ENCODE results near the gene PLEKHA6. TPM values are rescaled to one million over a fixed set of nuclear protein-coding genes. Genes with fewer than 3 reads are reported as not detected.

The PLEKHA6 gene
- total RNA-seq, 1 donor from 2014 or later: 4.4 TPM

DNA sequence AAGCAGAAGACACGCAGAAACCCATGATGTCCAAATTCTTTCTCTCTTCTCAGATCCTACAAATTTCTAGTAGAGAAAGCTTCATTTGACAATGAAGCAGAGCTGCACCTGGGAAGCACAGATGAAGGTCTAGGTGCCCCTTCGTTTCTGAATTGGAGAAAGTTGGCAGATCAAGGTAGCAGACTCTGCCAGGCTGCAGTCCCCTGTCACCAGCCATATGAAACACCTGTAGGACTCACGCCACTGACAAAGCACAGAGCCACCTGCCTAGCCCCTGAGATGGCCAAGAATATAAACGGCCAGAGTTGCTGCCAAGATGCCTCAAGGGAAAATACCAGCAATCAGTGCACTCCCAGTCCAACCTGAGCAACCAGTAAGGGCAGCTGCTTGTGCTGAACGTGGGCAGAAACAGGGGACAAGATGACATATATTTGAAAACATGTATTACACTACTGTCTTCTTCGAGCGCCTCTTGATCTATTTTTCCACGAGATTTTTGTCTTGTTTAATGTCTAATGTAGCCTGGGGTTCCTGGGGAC lies 20.6 kb upstream of the PLEKHA6 start:
- no peak for DNase-seq

DNA sequence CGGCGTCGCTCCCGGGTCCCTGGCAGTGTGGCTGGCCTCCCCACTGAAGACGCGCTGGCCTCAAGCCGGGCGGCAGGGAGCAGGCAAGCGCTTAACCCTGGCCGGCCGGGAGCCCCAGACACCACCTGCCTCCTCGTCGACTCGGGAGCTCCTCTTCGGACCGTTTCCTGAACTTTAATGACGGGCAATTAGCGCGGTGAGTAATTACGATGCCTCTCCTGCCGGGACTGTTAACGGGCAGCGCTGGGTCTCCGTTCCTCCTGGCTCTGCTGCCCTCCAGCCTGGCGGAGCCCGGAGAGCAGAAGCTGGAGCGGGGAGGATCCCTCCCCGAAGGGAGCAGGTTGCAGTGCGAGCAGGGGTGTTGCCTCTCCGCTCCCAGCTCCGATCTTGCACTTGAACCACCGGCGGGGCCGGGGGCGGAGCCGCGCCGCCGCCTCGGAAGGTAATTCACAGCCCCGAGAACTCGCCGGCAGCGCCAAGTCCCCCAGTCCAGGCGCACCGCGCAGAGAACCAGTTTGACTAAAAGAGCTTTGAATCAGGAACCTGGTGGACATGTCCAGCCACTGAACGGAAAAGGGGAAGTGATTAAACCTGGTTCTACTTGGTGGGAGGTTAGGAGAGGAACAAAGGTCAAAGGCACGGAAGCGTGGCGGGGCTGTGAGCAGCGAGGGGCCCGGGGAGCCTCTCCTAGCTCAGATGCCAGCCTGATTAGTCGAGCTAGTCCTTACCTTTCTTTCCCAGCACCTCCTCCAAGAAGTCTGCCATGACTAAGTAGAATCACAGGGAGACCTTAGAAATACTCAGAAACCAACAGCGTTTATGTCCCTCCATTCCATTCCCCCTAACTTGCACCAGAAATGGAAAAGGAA lies 18.3 kb upstream of the PLEKHA6 start:
- DNase-seq: no peak

DNA sequence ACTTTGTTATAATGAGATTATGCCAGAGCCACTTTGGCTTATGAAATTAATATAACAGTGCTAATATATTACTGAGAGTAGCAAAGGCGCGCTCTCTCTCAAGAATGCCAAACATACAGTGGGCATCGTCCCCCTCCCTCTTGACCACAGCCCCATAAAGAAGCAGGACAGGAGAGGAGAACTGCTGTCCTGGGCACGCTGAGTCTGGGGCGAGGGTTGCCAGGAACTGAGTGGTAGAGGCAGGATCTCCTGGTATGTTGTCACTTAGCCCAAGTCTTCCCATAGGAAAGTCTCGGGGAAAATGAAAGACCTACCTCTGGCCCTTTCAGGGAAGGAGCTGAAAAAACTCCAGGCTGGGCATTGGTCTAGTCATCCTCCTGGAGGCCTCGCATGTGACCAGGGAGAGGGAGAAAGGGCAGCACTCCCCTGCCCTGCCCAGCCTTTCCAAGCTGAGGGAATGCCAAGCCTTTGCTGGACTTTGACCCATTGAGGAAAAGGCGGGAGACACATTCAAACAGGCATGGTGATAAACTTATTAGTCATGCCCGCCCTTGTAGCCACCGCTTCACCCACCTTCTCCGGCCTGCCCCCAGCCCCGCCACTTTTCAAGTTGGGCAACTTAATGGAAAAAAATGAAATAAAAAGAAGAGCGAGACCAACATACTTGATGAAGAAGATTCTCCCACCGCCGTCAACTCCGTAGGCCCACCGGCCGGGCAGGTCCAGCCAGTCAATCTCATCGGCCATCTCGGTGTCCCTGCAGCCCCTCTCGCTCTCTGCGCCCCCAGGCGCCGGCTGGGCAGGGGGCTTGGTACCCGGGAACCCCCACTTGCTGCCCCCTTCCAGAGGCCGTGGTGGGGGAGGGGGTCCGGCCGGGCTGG lies 17.4 kb upstream of the PLEKHA6 start:
- no peak for DNase-seq

DNA sequence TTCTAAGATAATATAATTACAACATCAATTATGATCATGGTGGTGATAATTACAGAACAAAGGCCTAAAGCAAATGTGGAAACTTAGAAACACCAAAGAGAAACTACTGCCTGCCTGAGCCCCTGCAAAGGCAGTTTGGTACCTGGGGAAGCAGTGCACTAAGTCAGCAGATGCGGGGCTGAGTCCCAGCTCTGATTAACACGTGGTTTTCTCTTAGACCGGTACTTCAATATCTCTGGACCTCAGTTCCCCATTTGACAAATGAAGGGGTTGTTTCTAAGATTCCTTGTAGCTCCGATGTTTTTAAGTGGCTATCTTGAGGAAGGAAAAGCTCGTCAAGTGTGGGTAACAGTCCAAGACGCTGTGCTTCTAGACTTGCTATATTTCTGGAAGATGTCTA lies 16.7 kb upstream of the PLEKHA6 start:
- no peak for DNase-seq

DNA sequence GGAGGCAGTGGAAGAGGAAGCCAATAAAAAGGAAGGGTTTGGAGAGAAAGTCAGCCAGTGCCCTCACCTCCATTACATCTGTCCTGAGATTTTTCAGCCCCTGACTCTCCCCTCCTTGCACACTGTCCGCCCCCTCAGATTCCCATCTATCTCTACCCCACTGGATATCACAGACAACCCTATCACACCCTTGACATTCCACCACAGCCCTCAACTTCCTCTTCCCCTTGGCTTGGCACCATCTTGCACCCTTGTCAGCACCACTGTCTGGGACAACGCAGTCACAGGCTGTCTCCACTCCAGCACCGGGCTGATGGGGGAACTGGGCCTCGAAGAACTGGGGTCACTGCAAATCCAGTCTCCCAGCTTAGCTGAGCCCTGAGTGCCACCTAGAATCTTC lies 14.2 kb upstream of the PLEKHA6 start:
- DNase-seq: no peak

DNA sequence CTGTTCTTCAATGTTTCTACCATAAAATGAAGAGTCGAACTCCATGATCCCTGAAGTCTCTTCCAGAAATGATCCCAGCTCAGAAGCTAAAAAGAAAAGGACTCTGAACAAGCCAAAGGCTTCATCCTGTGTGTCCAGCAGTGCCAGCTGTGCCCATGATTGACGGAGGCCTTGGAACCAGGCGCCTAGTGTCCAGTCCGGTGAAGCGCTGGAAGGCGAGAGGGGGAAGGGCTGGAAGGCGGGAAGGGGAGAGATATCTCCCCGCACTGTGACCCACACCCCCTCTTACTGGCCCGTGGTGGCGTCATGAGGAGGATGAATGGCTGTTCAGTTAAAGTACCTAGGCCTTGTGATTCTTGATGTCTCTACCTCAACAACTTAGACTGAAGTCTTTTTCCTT lies 10.4 kb upstream of the PLEKHA6 start:
- DNase-seq: no peak

DNA sequence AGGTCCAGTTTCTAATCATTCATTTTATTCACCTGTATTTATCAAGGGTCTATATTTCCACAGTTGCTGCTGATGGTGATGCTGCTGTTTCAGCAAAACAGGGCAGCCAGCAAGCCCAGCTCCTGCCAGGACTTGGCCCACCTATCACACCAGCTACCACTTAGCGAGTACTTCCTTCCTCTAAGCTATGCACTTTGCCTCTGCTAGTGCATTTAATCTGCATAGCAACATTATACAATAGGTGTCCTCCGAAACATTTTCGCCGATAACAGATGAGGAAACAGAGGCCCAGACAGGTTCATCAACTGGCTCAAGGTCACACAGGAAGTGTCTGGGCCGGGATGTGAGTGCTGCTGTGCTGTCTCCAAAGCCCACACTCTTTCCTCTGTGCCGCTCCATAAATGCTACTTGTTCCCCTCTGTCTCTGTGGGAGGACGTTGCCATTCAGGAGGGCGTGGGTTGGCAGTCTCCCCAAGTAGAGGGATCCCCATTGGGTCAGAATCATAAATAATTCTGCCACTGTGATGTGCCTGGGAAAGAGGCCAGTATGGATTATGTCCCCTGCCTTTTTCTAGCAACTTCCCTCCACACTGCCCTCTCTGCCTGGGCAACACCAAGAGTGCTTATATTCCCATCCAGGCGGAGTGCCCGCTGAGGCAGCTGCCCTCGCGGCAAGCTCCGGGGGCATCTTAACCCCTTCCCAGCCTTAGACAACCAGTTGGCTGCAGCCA lies 9.4 kb upstream of the PLEKHA6 start:
- DNase-seq: no peak

DNA sequence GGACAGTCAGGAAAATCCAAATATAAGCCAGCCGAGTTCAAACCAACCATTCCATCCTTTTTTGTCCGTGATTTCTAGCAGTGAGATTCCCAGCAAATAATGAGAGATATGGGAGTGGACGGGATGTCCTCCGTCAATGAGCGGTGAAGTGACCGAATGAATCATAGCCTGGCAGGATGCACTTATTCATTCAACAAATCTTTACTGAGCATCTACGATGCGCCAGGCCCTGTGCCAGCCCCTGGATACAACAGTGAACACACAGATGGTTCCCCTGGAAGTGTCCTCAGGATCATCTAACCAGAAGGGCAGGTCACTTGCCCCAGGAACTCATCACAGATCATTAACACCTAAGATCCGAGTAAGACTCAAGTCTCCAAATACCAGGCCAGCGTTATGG lies 8.2 kb upstream of the PLEKHA6 start:
- DNase-seq: no peak

DNA sequence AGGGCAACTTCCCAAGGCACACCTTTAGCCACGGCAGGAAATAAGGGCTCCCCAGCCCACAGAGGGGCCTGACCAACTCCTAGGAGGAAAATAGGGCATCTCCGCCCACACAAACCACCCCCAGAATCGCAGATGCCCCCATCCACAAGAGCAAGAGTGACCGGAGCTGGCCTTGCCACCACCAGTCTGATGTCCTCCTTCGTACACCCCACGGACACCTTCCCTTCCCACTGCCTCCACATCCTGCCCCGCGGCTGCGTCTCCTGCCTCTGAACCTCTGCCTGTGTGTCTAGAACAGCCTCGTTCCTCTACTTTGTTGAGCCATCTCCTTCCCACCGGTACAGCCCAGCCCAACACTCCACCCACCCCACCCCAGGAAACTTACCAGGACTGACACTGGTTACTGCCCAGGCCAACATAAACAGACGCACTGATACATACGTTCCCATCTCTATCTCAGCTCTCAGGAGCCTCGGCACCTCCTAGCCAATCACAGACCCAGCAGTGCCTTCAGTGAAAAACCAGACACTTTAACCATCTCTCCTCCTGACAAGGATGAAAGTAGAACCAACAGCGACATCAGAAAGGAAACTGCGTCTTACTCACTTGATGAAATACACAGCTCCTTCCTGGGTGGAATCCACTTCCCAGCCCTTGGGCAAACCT lies 7.6 kb upstream of the PLEKHA6 start:
- DNase-seq: no peak

DNA sequence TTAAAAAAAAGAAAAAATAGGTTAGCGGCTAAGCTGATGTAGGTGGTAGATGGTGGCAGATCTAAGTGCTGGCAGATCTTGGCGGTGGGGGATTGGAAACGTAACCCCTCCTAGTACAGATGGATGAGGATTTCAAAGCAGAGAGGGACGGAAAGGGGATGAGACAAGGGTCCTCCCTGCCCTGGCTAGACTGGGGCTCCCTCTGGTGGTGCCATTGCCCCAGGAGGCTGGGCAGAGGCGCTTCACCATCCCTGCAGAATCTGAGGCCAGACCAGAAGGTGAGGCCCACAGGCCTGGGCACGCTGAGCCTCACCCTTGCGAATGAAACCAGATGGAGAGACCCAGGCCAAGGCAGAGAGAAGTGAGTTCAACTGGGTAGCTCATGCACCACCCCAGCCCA lies 7.0 kb upstream of the PLEKHA6 start:
- DNase-seq: no peak

DNA sequence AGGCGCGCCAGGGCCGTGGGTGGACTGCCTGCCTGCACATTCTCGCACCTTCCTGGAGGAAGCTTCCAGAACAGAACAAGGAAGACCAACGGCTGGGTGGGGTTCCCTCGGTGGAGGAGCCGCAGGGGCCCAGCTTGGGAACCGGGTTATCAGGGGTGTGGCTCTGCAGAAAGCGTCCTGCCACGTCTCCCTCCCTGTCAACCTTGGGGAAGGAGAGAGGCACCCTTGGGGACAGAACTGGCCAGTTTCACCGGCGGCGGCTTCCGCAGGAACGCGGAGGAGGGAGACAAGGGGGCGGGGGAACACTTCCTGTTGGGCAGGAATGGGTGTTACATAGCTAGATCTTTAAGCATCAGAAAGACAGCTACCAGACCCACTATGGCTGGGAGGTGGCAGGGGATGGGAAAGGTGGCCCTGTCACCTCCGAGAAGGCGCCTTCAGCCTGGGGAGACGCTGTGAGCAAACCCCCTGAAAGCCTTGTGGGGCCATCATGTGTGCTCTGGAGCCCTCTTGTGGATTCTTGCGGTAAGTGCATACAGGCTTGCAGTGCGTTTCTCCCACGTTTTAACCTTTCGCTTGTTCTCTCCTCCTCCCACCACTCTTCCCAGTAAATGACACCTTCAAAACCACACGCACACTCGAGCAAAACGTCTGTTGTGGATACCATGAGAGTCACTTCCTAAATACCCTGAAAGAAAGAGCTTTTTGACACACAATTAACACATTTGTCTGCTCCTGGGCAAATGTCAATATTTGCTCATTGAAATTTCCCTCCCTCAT lies 3.8 kb upstream of the PLEKHA6 start:
- DNase-seq: peak; percentile 91

DNA sequence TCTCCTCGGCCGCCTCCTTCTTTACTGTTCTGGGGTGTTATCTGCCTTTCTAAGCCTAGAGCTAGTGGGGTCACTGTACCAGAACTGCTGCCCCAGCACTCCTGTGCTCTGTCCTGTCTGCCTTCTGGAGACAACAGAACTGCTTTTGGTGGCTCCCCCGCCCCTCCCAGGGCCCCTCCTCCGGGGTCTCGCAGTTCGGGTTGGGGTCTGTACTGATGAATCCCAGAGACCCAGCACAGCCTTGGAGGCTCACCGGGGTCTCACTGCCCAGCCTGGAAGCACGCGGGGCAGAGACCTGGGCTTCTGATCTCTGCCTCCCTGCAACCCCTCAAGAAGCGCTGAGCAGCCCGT lies 3.2 kb upstream of the PLEKHA6 start:
- DNase-seq: no peak

DNA sequence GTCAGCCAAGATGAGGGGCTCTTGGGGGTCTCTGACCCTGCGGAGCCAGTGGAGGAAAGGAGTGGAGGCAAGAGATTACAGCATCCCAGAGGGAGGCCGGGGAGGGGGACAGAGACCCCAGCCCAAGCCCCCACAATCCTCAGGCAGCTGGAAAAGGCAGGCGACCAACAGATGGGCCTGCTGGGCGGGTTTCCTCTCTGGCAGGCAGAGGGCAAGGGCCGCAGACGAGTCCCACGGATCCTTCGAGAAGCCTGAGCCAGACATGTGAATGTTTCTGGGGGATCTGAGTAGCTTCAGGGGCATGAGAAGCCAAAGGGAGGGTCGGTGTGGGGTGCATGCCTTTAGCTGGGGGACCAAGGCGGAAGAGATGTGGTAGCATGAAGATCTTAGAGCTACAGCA lies 2.1 kb upstream of the PLEKHA6 start:
- no peak for DNase-seq

DNA sequence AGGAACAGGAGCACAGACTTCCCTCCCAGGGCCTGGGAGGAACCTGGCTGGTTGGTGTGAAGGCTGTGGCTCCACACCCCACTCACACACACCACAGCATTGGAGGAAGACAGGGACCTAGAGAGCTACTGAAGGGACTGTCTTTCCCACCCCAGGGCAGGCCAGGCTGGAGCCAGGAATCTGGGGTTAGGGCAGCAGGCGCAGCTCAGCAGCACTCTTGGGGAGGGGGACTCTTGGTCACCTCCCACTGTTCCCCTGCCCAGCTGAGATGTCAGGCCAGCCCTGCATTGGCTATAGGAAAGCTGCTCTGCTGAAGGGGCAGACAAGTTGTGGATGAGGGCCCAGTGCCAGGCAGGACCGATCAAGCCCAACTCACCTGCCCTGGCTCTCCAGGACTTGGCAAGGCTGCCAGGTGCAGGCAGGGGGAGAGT lies 1.6 kb upstream of the PLEKHA6 start:
- DNase-seq: no peak

DNA sequence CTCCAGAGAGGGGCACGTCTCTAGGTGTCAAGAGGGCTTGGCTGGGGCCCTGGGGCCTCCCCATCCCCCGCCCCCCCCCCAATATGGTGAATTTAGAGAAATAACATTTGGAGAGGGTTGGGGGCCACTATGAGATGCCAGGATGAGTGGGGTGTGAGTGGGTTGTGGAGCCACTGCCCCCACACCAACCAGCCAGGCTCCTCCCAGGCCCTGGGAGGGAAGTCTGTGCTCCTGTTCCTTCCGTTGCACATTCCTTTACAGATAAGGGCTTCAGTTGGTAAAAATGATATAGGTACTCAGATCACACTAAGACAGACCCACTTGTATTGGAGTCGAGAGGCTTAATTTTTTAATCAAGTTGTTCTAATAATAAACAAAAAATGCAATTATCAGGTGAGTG lies 585 bp upstream of the PLEKHA6 start:
- DNase-seq: no peak

DNA sequence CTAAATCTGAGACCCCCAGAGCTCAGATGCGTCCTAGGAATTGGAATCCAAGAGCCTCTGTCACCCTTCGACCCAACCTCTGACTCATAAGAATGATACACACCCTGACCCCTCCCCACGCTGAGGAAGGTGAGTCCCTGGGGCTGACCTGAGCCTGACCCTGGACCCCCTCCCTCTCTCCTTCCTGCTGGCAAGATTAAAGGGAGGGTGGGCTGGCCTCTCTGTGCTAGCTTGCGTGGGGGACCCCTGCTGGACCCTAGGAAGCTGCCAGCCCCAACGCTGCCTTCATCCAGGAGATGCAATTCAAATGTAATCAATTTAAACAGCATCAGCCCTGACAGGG lies 627 bp downstream of the PLEKHA6 start:
- no peak for DNase-seq

DNA sequence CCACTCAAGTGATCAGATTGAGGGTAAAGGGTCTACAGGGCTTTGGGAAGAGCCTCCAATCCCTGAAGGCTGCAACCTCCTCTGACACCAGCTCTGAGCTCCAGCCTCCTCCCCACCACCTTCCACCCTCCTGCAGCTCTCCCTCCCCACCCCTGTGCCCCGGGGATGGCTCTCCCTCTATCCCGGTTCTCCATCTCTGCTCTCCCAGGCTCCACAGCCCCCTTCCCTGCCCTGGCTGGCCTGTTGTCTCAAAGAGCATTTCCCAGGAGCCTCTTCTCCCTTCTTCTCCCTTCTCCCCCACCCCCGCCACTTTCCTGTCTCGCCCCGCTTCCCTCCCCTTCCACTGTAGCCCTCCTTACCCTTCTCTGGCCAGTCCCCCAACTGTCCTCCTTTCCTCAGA lies 1.1 kb downstream of the PLEKHA6 start:
- DNase-seq: no peak

DNA sequence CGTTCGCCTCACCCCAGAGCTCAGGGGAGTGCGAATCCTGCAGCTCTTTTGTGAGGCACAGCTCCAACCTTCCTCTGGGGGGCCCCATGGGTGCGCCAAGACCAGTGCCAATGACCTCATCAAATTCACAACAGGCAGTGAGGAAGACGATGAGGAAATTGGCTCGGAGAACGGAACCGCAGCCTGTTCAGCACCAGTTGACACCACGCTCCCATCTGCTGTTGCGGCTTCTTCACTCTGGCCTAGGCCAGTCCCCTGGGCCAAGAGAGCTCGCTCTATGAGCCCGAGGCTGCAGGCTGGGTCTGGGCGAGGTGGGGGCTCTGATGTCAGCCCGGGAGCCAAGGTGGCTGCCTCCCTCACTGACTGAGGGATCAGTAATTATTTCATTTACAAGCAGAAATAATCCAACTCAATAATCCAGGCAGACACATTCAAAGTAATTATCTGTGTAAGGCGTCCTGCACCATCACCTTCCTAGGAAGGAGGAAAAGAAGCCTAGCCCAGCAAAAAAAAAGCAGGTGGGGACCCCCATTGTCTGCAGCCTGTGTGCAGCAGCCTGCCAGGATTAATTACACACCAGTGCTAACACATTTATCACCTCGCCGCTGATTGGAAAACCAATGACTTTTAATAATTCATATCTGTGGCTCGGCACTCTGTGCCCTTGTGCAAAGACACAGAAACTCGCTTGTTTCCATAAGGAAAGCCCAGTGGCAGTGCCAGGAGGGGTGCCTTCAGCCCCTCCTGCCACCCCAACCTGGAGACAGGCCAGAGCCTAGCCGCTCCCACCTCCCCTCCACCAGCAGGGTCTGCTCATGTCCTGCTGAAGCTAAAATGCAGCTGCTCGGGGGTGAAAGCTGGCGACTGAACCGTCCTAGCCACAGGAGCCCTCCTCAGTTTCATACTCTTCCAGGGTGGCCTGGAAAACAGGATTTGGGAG lies 1.9 kb downstream of the PLEKHA6 start:
- peak; percentile 76 for DNase-seq

DNA sequence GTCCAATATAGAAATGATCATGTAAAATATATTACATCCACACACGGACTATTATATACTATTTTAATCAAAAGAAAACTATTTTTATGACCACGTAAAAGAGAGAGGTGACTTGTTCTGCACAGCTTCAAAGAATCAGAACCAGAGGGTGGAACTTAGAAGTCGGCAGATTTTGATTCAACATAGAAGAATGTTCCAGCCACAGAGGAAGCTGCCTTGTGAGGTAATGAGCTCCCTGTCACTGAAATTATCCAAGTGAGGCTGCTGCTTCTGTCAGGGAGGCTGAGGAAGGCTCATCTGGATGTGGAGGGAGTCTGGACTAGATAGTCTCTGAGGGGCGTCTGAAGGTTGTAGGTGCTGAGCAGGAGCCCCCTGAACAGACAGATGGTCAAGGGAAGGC lies 2.7 kb downstream of the PLEKHA6 start:
- DNase-seq: no peak

DNA sequence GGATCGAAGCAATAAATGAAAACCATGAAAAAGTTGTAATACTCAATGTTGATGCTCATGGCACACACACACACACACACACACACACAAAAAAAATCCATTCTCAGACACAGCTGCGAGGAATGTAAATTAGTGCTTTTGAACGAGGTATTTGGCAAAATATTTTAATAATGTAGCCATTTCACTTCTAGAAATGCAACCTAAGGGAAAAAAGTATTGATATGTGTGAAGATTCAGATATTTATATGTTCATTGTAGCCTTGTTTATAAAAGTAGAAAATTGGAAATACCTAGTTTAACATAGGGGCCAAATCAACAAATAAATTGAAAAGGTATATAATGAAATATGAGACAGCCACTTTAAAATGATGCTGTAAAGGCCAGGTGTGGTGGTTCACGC lies 3.8 kb downstream of the PLEKHA6 start:
- DNase-seq: no peak
